ENCODE measurements around the gene RIIAD1. TPM values are rescaled to one million over a fixed set of nuclear protein-coding genes. Genes with fewer than 3 reads are reported as not detected.

Gene RIIAD1
- polyA plus RNA-seq, 1 experiment: not detected

DNA sequence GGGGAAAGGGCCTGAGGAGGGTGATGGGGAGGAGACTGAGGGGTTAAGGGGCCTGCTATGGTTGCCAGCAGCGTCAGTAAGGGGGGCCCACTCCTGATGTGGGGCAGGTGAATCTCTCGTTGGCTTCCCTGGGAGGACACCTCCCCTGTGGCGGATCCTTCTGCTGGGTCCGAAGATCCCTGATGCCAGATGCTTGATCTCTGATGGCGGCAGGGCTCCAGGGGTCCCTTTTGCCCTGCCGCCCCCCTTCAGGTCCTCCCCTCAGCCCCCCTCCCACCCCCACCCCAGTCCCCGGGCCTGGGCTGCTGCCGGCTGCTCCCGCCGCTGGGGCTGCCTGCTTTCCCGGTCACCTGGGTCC is 4.9 kb upstream of the RIIAD1 start:
- H3K27me3 ChIP-seq (ENCODE audit: control insufficient read depth, insufficient read depth, low read length): peaks cover 75% of the 10 kb centered on the region
- no peak for DNase-seq (ENCODE audit: low read depth, low spot score)
- no peaks in the 10 kb centered on the region for H3K9me3 ChIP-seq (ENCODE audit: control insufficient read depth, insufficient read depth, low read length)
- POLR2A ChIA-PET: no interaction called here
- TF ChIP-seq, protein P1, sequence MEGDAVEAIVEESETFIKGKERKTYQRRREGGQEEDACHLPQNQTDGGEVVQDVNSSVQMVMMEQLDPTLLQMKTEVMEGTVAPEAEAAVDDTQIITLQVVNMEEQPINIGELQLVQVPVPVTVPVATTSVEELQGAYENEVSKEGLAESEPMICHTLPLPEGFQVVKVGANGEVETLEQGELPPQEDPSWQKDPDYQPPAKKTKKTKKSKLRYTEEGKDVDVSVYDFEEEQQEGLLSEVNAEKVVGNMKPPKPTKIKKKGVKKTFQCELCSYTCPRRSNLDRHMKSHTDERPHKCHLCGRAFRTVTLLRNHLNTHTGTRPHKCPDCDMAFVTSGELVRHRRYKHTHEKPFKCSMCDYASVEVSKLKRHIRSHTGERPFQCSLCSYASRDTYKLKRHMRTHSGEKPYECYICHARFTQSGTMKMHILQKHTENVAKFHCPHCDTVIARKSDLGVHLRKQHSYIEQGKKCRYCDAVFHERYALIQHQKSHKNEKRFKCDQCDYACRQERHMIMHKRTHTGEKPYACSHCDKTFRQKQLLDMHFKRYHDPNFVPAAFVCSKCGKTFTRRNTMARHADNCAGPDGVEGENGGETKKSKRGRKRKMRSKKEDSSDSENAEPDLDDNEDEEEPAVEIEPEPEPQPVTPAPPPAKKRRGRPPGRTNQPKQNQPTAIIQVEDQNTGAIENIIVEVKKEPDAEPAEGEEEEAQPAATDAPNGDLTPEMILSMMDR (IDR thresholded peaks at IDR 0.05; ENCODE audit: low read depth, low read length): no peak
- CTCF ChIA-PET: no interaction called here
- H3K4me3 ChIP-seq (ENCODE audit: low read depth, low read length): no peak overlapping the region
- H3K27ac ChIP-seq (ENCODE audit: low read depth, low read length): no peak overlapping the region

DNA sequence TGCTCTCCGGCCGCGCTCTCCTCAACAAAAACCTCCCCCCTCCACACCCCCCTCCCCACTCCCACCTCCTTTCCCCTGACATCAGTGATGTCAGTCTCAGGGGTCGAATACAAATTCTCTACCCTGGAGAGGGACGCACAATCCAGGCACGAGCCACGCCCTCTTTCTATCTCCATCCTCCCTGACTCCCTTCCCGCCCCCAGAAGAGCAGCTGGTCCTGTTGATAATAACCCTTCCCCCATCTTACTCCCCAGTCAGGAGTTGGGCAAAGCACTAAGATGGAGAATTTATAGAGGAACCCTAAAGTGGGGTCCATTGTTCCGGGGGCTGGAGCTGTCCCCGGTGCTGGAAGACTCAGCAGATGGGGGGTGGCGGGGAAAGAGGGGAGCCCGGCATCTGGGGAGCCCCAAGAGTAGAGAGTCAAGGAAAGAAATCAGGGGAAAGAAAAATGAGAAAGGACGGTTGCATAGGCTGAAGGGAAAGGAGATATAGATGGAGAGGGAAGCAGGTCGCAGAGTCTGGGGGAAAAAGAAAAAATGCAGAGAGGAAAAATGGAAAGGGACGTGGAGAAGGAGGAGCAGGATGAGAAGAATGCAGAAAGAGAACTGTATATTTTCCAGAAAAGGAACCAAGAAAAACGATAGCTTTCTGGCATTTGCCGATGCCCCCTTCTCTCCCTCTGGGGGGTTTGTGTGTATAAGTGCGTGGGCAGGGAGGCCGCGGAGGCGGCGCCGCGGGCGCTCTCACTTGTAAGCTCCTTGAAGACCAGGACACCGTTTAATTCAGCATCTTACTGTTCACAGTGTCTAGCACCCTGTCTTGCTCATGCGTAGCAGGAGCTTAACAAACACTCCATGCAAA is 4.3 kb upstream of the RIIAD1 start, which contains the start of gene CELF3:
TSS of gene CELF3 (minus strand) at position 33 of the 861 bp plus-strand sequence. CDS start 783 bp downstream, outside the sequence.
- H3K27me3 ChIP-seq (ENCODE audit: control insufficient read depth, insufficient read depth, low read length): peaks cover 71% of the 10 kb centered on the region

DNA sequence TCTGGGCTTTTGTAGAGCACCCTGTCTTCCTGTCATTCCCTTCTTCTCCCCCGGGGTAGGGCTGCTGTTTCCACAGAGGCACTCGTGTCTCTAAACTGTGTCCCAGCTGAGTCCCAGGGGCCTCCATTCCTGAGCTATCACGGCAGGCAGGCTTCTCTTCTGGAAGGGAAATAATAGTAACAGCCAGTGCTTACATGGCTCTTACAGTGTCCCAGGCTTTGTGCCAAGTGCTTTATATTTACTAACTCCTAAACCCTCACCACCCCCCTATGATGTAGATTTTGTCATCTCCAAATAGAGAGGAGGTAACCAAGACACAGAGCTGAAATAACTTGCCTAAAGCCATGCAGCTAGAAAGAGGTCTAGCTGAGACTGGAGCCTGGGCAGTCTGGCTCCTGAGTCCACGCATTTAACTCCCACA is 3.3 kb upstream of the RIIAD1 start:
- peaks cover 68% of the 10 kb centered on the region for H3K27me3 ChIP-seq (ENCODE audit: control insufficient read depth, insufficient read depth, low read length)
- POLR2A ChIA-PET: interaction anchor here (0.7 kb wide), 1 partner anchor 11 kb away, joined by 3 read pairs; no protein-coding TSS in a partner anchor
- no peak for DNase-seq (ENCODE audit: low read depth, low spot score)

More for the DNA sequence above, 4.3 kb upstream of the RIIAD1 start, which contains the start of gene CELF3:
- H3K27ac ChIP-seq (ENCODE audit: low read depth, low read length): no peak within 1 kb of the TSS
- DNase-seq (ENCODE audit: low read depth, low spot score): no peak
- TF ChIP-seq, protein P1 (IDR thresholded peaks at IDR 0.05; ENCODE audit: low read depth, low read length): no peak
- ChIA-PET POLR2A (interaction anchor here (0.6 kb wide), 1 partner anchor 8 kb away, joined by 9 read pairs; no protein-coding TSS in a partner anchor), CTCF (no interaction called here)
- H3K9me3 ChIP-seq (ENCODE audit: control insufficient read depth, insufficient read depth, low read length): no peaks in the 10 kb centered on the region
- no peak within 1 kb of the TSS for H3K4me3 ChIP-seq (ENCODE audit: low read depth, low read length)

DNA sequence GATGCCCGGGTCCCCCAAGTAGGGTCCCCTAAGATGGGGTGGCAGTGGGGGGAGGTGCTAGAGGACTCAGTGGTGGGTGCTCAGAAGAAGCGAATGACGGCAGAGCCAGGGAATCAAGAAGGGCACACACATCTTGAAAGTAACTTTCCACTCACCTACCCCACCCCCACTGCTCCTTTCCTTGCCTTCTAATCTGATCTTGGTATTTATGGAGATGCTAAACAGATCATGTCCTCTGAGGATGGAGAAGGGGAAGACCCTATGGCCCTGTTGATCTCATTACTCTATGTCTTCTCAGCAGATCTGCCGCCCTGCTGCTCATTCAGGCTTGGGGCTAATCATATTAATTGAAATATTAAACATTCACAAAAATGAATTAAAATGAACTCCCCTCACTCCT is 2.7 kb upstream of the RIIAD1 start:
- CTCF ChIA-PET: no interaction called here
- peaks cover 65% of the 10 kb centered on the region for H3K27me3 ChIP-seq (ENCODE audit: control insufficient read depth, insufficient read depth, low read length)

More for the DNA sequence above, 3.3 kb upstream of the RIIAD1 start:
- Histone ChIP-seq H3K9me3 (ENCODE audit: control insufficient read depth, insufficient read depth, low read length) (no peaks in the 10 kb centered on the region), H3K4me3 (ENCODE audit: low read depth, low read length) (no peak overlapping the region), H3K27ac (ENCODE audit: low read depth, low read length) (no peak overlapping the region)
- CTCF ChIA-PET: no interaction called here
- TF ChIP-seq, protein P1 (IDR thresholded peaks at IDR 0.05; ENCODE audit: low read depth, low read length): no peak

More for the DNA sequence above, 2.7 kb upstream of the RIIAD1 start:
- TF ChIP-seq, protein P1 (IDR thresholded peaks at IDR 0.05; ENCODE audit: low read depth, low read length): no peak
- POLR2A ChIA-PET: interaction anchor here (0.7 kb wide), 1 partner anchor 11 kb away, joined by 3 read pairs; no protein-coding TSS in a partner anchor
- Histone ChIP-seq H3K9me3 (ENCODE audit: control insufficient read depth, insufficient read depth, low read length) (no peaks in the 10 kb centered on the region), H3K4me3 (ENCODE audit: low read depth, low read length) (no peak overlapping the region), H3K27ac (ENCODE audit: low read depth, low read length) (no peak overlapping the region)
- DNase-seq (ENCODE audit: low read depth, low spot score): no peak
